H1 (cell line): ENCODE results near the gene XK. TPM values are rescaled to one million over a fixed set of nuclear protein-coding genes. Genes with fewer than 3 reads are reported as not detected.

ENCODE experiments used
- CTCF ChIA-PET: fragments of 300-600 bp; sonication (Branson Sonifier 250); formaldehyde crosslinking; loops from one replicate; lab custom pipeline; 2021; ENCODE audit not compliant: partially characterized antibody; lab: Charles Lee
- POLR2A ChIA-PET: fragments of 300-600 bp; sonication (Branson Sonifier 250); formaldehyde crosslinking; loops from one replicate; lab custom pipeline; 2021; ENCODE audit warnings: inconsistent platforms; ENCODE audit not compliant: partially characterized antibody; lab: Charles Lee
- DNase-seq, 2 experiments: peaks; one replicate each; pipeline versions ENCODE4 v3.0.0 to v3.0.0-alpha.2; 2010 to 2022; ENCODE audit warnings: low spot score in 2 of 2, low read depth in 1 of 2, mixed read lengths in 1 of 2
- FAIRE-seq: peaks from 2 replicates; lab custom pipeline; 2011; peaks lifted over from hg19 to GRCh38; lab: Jason Lieb, UNC
- H2AFZ ChIP-seq: 2 replicates; pipeline ENCODE4 v1.8.1; 2012; ENCODE audit warnings: low read length, inconsistent platforms
- H2AK5ac ChIP-seq: 2 replicates; pipeline ENCODE4 v1.6.1; 2013; ENCODE audit warnings: low read depth, low read length
- H2BK120ac ChIP-seq: replicated peaks from 2 replicates; pipeline ENCODE3; 2013; ENCODE audit warnings: low read depth, low read length, inconsistent platforms
- H2BK12ac ChIP-seq: 2 replicates; pipeline ENCODE4 v1.6.1; 2013; ENCODE audit warnings: low read depth, low read length
- H2BK15ac ChIP-seq: 2 replicates; pipeline ENCODE4 v1.6.1; 2013; ENCODE audit warnings: low read length
- H2BK20ac ChIP-seq: 2 replicates; pipeline ENCODE4 v1.6.1; 2013; ENCODE audit warnings: low read length
- H2BK5ac ChIP-seq: 2 replicates; pipeline ENCODE4 v1.6.1; 2013; ENCODE audit warnings: low read depth, low read length
- H3K14ac ChIP-seq: 2 replicates; pipeline ENCODE4 v1.6.1; 2013; ENCODE audit warnings: inconsistent platforms; ENCODE audit not compliant: insufficient read length
- H3K18ac ChIP-seq: 2 replicates; pipeline ENCODE4 v1.6.1; 2013; ENCODE audit warnings: low read length; ENCODE audit errors: extremely low read depth
- H3K23ac ChIP-seq: 2 replicates; pipeline ENCODE4 v1.6.1; 2013; ENCODE audit warnings: inconsistent platforms; ENCODE audit not compliant: insufficient read length
- H3K23me2 ChIP-seq: 2 replicates; pipeline ENCODE4 v1.6.1; 2013; ENCODE audit warnings: low read depth, low read length
- H3K27ac ChIP-seq: 2 replicates; pipeline ENCODE4 v1.6.1; 2011; ENCODE audit warnings: low read depth, low read length, inconsistent platforms
- H3K27me3 ChIP-seq, 4 experiments: replicated peaks in 1 of 4; 1 replicate in 1 of 4; 2 replicates in 3 of 4; pipeline versions ENCODE4 v1.6.1 to v1.8.1; 2011 to 2013; ENCODE audit warnings: low read length in 3 of 4, mild to moderate bottlenecking in 3 of 4, inconsistent platforms in 2 of 4, mixed read lengths in 2 of 4, moderate library complexity in 1 of 4; ENCODE audit not compliant: control insufficient read depth in 3 of 4, insufficient read depth in 3 of 4; ENCODE audit errors: extremely low read depth in 1 of 4
- H3K36me3 ChIP-seq, 4 experiments: 2 replicates each; pipeline versions ENCODE4 v1.6.1 to v1.8.1; 2011 to 2013; ENCODE audit warnings: mild to moderate bottlenecking in 4 of 4, low read length in 3 of 4, moderate library complexity in 2 of 4, control low read depth in 1 of 4, inconsistent platforms in 1 of 4; ENCODE audit not compliant: insufficient read depth in 4 of 4, control insufficient read depth in 2 of 4
- H3K4ac ChIP-seq: replicated peaks from 2 replicates; pipeline ENCODE3; 2013; ENCODE audit warnings: low read length, low read depth, mixed read lengths, inconsistent platforms; ENCODE audit not compliant: insufficient read length
- H3K4me1 ChIP-seq, 4 experiments: replicated peaks in 1 of 4; 1 replicate in 1 of 4; 2 replicates in 3 of 4; pipeline versions ENCODE4 v1.6.1 to v1.8.1; 2011 to 2013; ENCODE audit warnings: low read length in 3 of 4, inconsistent platforms in 2 of 4, mixed read lengths in 1 of 4; ENCODE audit not compliant: insufficient read depth in 4 of 4, control insufficient read depth in 3 of 4
- H3K4me2 ChIP-seq, 2 experiments: 2 replicates each; pipeline versions ENCODE4 v1.6.1 to v1.8.1; 2011 to 2013; ENCODE audit warnings: low read depth in 2 of 2, low read length in 2 of 2, control low read depth in 1 of 2, inconsistent platforms in 1 of 2, mild to moderate bottlenecking in 1 of 2; ENCODE audit not compliant: insufficient read depth in 1 of 2
- H3K4me3 ChIP-seq, 4 experiments: fragments of 200-600, 300-600 bp in 1 of 4; sonication (generic), shearing (Covaris generic), sonication (Bioruptor Twin) in 1 of 4; 2 replicates each; pipeline versions ENCODE4 v1.5.1 to v1.8.1; 2011 to 2016; ENCODE audit warnings: low read length in 4 of 4, low read depth in 3 of 4, control low read depth in 2 of 4, inconsistent platforms in 2 of 4, mild to moderate bottlenecking in 2 of 4, mixed read lengths in 1 of 4, moderate library complexity in 1 of 4; ENCODE audit not compliant: insufficient read depth in 2 of 4; ENCODE audit errors: extremely low read depth in 1 of 4
- H3K56ac ChIP-seq: replicated peaks from 2 replicates; pipeline ENCODE3; 2013; ENCODE audit warnings: low read depth, mild to moderate bottlenecking, mixed read lengths, low read length, inconsistent platforms; ENCODE audit not compliant: insufficient read length
- H3K79me1 ChIP-seq: 2 replicates; pipeline ENCODE4 v1.6.1; 2013; ENCODE audit warnings: low read depth, low read length, control low read depth
- H3K79me2 ChIP-seq, 2 experiments: 2 replicates each; pipeline versions ENCODE4 v1.6.1 to v1.8.1; 2012 to 2013; ENCODE audit warnings: low read length in 2 of 2, mild to moderate bottlenecking in 2 of 2, inconsistent platforms in 1 of 2; ENCODE audit not compliant: insufficient read depth in 2 of 2, control insufficient read depth in 1 of 2
- H3K9ac ChIP-seq, 4 experiments: replicated peaks in 1 of 4; 1 replicate in 1 of 4; 2 replicates in 3 of 4; pipeline versions ENCODE4 v1.6.1 to v1.8.1; 2011 to 2013; ENCODE audit warnings: low read depth in 3 of 4, low read length in 3 of 4, control low read depth in 2 of 4, mild to moderate bottlenecking in 2 of 4, moderate library complexity in 2 of 4, inconsistent platforms in 1 of 4; ENCODE audit errors: extremely low read depth in 1 of 4
- H3K9me3 ChIP-seq, 2 experiments: 2 replicates each; pipeline versions ENCODE4 v1.6.1 to v1.8.1; 2012 to 2013; ENCODE audit warnings: mild to moderate bottlenecking in 2 of 2, moderate library complexity in 2 of 2, control low read depth in 1 of 2, inconsistent platforms in 1 of 2, low read depth in 1 of 2, low read length in 1 of 2, mixed read lengths in 1 of 2; ENCODE audit not compliant: insufficient read depth in 2 of 2
- H4K20me1 ChIP-seq, 2 experiments: replicated peaks in 1 of 2; 2 replicates each; pipeline versions ENCODE3 to v1.8.1; 2011 to 2013; ENCODE audit warnings: inconsistent platforms in 2 of 2, low read length in 2 of 2, mild to moderate bottlenecking in 1 of 2; ENCODE audit not compliant: insufficient read depth in 2 of 2, control insufficient read depth in 1 of 2
- H4K5ac ChIP-seq: 2 replicates; pipeline ENCODE4 v1.6.1; 2013; ENCODE audit warnings: low read length, low read depth, mixed read lengths, inconsistent platforms; ENCODE audit not compliant: insufficient read length
- H4K8ac ChIP-seq: 2 replicates; pipeline ENCODE4 v1.8.0; 2013; ENCODE audit warnings: mild to moderate bottlenecking, moderate library complexity, low read length, inconsistent platforms; ENCODE audit not compliant: insufficient read depth; ENCODE audit errors: extremely low read depth
- H4K91ac ChIP-seq: replicated peaks from 2 replicates; pipeline ENCODE3; 2013; ENCODE audit warnings: low read length, mixed read lengths, inconsistent platforms; ENCODE audit not compliant: insufficient read length
- ASH2L ChIP-seq: fragments of 200-600, 300-600 bp; sonication (generic); IDR thresholded peaks from one replicate; pipeline ENCODE4 v1.7.1; 2017; ENCODE audit warnings: low read length
- CBX5 ChIP-seq: fragments of 300-800, 300-1000 bp; sonication (generic); IDR thresholded peaks from 2 replicates; pipeline ENCODE4 v1.7.1; 2016; ENCODE audit warnings: antibody characterized with exemption, low read length, low read depth
- CTBP2 ChIP-seq: IDR thresholded peaks from 2 replicates; pipeline ENCODE4 v1.7.0; 2011; ENCODE audit warnings: borderline replicate concordance, mild to moderate bottlenecking, moderate library complexity, mixed read lengths, low read length; ENCODE audit not compliant: insufficient read depth, insufficient read length
- HDAC2 ChIP-seq, 2 experiments: fragments of 300-600 bp in 1 of 2; sonication (generic) in 1 of 2; IDR thresholded peaks; 2 replicates each; pipeline ENCODE4 v1.6.1; 2011 to 2012; ENCODE audit warnings: low read depth in 2 of 2, low read length in 2 of 2, mild to moderate bottlenecking in 2 of 2, moderate library complexity in 2 of 2, borderline replicate concordance in 1 of 2, inconsistent platforms in 1 of 2
- JUN ChIP-seq: IDR thresholded peaks from 2 replicates; pipeline ENCODE4 v1.6.1; 2011; ENCODE audit warnings: low read depth, mild to moderate bottlenecking, improper control_type of control experiment, low read length
- RNF2 ChIP-seq: fragments of 200-900, 300-1000 bp; sonication (generic); IDR thresholded peaks from 2 replicates; pipeline ENCODE4 v1.7.1; 2016; ENCODE audit warnings: borderline replicate concordance, low read depth, mild to moderate bottlenecking, antibody characterized with exemption, low read length; ENCODE audit not compliant: poor library complexity, severe bottlenecking; ENCODE audit errors: missing control alignments
- SIX5 ChIP-seq: IDR thresholded peaks from 2 replicates; pipeline ENCODE4 v1.6.1; 2011; ENCODE audit warnings: mild to moderate bottlenecking, low read depth, low read length
- WGBS, 2 experiments: shearing (Covaris generic) in 1 of 2; methylation state at CpG; one replicate each; pipeline versions ENCODE4 v1.1.6 to v1.1.7; 2013 to 2015; ENCODE audit warnings: low lambda C conversion rate in 2 of 2, mixed read lengths in 2 of 2, inconsistent platforms in 1 of 2, low coverage in 1 of 2, missing lambda C conversion rate in 1 of 2; ENCODE audit not compliant: insufficient replicate concordance in 2 of 2, insufficient coverage in 1 of 2, insufficient read length in 1 of 2; ENCODE audit errors: extremely low coverage in 1 of 2, missing lambda C conversion rate in 1 of 2; 5-methylcytosine and 5-hydroxymethylcytosine counted together
- polyA plus RNA-seq, 7 experiments: library from polyadenylated mRNA; depleted of rRNA in 3 of 7; stranded (reverse) in 5 of 7; unstranded in 2 of 7; fragments of >200 nt in 5 of 7; fragments of 200-250 nt in 2 of 7; gene quantifications; 1 replicate in 5 of 7; 2 replicates in 1 of 7; 4 replicates in 1 of 7; pipeline versions ENCODE4 v1.2.1 to v1.2.3, GENCODE V29; 2011 to 2013; ENCODE audit warnings: missing spikeins in 2 of 7, mixed read lengths in 2 of 7
- total RNA-seq: library from RNA; stranded (reverse); fragmentation: NEBNext Ultra II Directional; extraction: Animal tissue kit (Norgen Biotek cat#: 25700); gene quantifications from 2 replicates; pipeline ENCODE4 v1.2.1, GENCODE V29; 2021
- TF ChIP-seq, protein P1 (sequence below): IDR thresholded peaks from 2 replicates; pipeline ENCODE4 v1.6.1; 2012; ENCODE audit warnings: inconsistent platforms

The XK gene
- total and polyA plus RNA-seq, 2 of the 8 experiments (the other 6 are each of a cell fraction or from before 2014, with no cell fraction given) = 0.76 to 0.84 TPM

DNA sequence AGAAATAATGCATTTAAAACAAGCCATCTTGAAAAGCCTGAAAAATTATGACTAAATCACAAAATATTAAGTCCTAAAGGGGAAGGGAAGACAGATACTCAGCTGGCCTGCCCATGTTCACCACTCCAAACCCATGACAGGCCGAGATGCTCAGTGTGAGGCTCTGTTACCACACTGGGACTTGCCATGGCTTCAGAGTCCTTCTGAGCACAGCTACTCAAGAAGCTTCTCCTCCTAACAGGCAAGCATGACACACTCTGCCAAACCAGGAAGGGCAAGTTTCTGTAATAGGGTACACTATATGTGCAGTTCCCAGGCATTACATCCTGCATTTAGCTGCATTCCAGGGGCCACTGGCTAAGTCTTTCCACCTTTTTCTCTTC, 60.2 kb downstream of the XK start:
- Histone ChIP-seq H3K27me3 (no peaks in the 10 kb centered on the region), H4K91ac (no peak overlapping the region), H4K5ac (no peak overlapping the region), H2BK12ac (no peak overlapping the region), H3K23ac (no peak overlapping the region), H4K20me1 (no peaks in the 10 kb centered on the region), H2BK5ac (no peak overlapping the region), H2BK15ac (no peak overlapping the region), H3K23me2 (no peaks in the 10 kb centered on the region)
- FAIRE-seq = no peak
- TF ChIP-seq HDAC2 (IDR thresholded peaks at IDR 0.05; ENCODE audit: borderline replicate concordance in 1 of 2, low read depth in 2 of 2, low read length in 2 of 2) (no peak), ASH2L (no peak), CBX5 (no peak), SIX5 (no peak), JUN (no peak), RNF2 (no peak), CTBP2 (no peak)
- TF ChIP-seq, protein P1, sequence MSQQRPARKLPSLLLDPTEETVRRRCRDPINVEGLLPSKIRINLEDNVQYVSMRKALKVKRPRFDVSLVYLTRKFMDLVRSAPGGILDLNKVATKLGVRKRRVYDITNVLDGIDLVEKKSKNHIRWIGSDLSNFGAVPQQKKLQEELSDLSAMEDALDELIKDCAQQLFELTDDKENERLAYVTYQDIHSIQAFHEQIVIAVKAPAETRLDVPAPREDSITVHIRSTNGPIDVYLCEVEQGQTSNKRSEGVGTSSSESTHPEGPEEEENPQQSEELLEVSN = no peak
- TF ChIP-seq, all 59 proteins: peak for 0
- Histone ChIP-seq H2AK5ac (no peak overlapping the region), H3K79me2 (no peaks in the 10 kb centered on the region), H2AFZ (no peak overlapping the region), H3K18ac (no peak overlapping the region), H3K14ac (no peak overlapping the region), H4K8ac (no peak overlapping the region), H2BK20ac (no peak overlapping the region), H3K36me3 (no peaks in the 10 kb centered on the region), H3K56ac (no peak overlapping the region), H3K4me2 (no peak overlapping the region), H2BK120ac (no peak overlapping the region), H3K9me3 (no peaks in the 10 kb centered on the region), H3K4me3 (no peak overlapping the region), H3K27ac (no peak overlapping the region), H3K79me1 (no peaks in the 10 kb centered on the region), H3K9ac (no peak overlapping the region), H3K4ac (no peak overlapping the region), H3K4me1 (no peaks in the 10 kb centered on the region)
- POLR2A ChIA-PET = interaction anchor here (1.3 kb wide), 1 partner anchor 10 kb away, joined by 3 read pairs; no protein-coding TSS in a partner anchor
- CTCF ChIA-PET = interaction anchor here (0.6 to 3.8 kb wide), 16 partner anchors 8 to 662 kb away, joined by 3 to 60 read pairs (median 4); no protein-coding TSS in a partner anchor
- 100% methylated on average over 1 of the region's 1 CpG; no CpG with 5 or more reads in 1 of the 2 experiments for WGBS, 2 experiments
- no peak for DNase-seq
